HepG2 (cell line): Measurements from ENCODE around the gene TLR5. TPM values are rescaled to one million over a fixed set of nuclear protein-coding genes. Genes with fewer than 3 reads are reported as not detected.

Experiments used
- AKAP8 ChIP-seq: sonication (generic); formaldehyde crosslinking; IDR thresholded peaks from 2 replicates; pipeline ENCODE4 v1.5.1; 2020; ENCODE audit warnings: mild to moderate bottlenecking, missing genetic modification reagents
- CREBL2 ChIP-seq: sonication (generic); formaldehyde crosslinking; IDR thresholded peaks from 2 replicates; pipeline ENCODE4 v1.8.1; 2023; ENCODE audit warnings: missing genetic modification reagents, mild to moderate bottlenecking, borderline replicate concordance
- CTCF ChIP-seq: sonication (generic); formaldehyde crosslinking; IDR thresholded peaks from 2 replicates; pipeline ENCODE4 v1.5.0; 2020; ENCODE audit warnings: mild to moderate bottlenecking, missing genetic modification reagents, moderate library complexity
- DR1 ChIP-seq: sonication (generic); formaldehyde crosslinking; IDR thresholded peaks from 2 replicates; pipeline ENCODE4 v1.8.0; 2021; ENCODE audit warnings: mild to moderate bottlenecking, missing genetic modification reagents, inconsistent platforms
- FOXA1 ChIP-seq, 2 experiments: fragments of 450-650 bp in 1 of 2; sonication (generic) in 1 of 2; formaldehyde crosslinking in 1 of 2; IDR thresholded peaks; 2 replicates each; pipeline versions ENCODE4 v1.4.0 to v1.6.1; 2016 to 2020; ENCODE audit warnings: missing genetic modification reagents in 1 of 2
- GMEB1 ChIP-seq: sonication (generic); formaldehyde crosslinking; IDR thresholded peaks from 2 replicates; pipeline ENCODE4 v1.5.1; 2020; ENCODE audit warnings: missing genetic modification reagents, mild to moderate bottlenecking, borderline replicate concordance
- GRHL1 ChIP-seq: sonication (generic); formaldehyde crosslinking; conservative IDR thresholded peaks from 2 replicates; pipeline ENCODE4 v1.8.0; 2022; ENCODE audit warnings: missing genetic modification reagents
- HMGXB3 ChIP-seq: sonication (generic); formaldehyde crosslinking; IDR thresholded peaks from 2 replicates; pipeline ENCODE4 v1.4.0; 2020; ENCODE audit warnings: missing genetic modification reagents, borderline replicate concordance
- ISX ChIP-seq: sonication (generic); formaldehyde crosslinking; conservative IDR thresholded peaks from 2 replicates; pipeline ENCODE4 v1.5.0; 2020; ENCODE audit warnings: missing genetic modification reagents
- JUNB ChIP-seq: sonication (generic); formaldehyde crosslinking; IDR thresholded peaks from 2 replicates; pipeline ENCODE4 v1.8.0; 2022; ENCODE audit warnings: missing genetic modification reagents, mild to moderate bottlenecking, borderline replicate concordance
- KDM6A ChIP-seq: IDR thresholded peaks from 2 replicates; pipeline ENCODE4 v1.6.1; 2016; ENCODE audit warnings: low read depth
- LCORL ChIP-seq, 2 experiments: fragments of 450-650 bp in 1 of 2; sonication (generic) in 1 of 2; formaldehyde crosslinking in 1 of 2; IDR thresholded peaks; 2 replicates each; pipeline versions ENCODE4 v1.5.0 to v1.6.1; 2017 to 2020; ENCODE audit warnings: antibody characterized with exemption in 1 of 2, missing genetic modification reagents in 1 of 2
- MAFK ChIP-seq, 2 experiments: IDR thresholded peaks in 1 of 2; conservative IDR thresholded peaks in 1 of 2; 2 replicates each; pipeline ENCODE4 v1.6.1; 2011; ENCODE audit warnings: improper control_type of control experiment in 2 of 2, low read length in 2 of 2
- PCBP2 ChIP-seq: fragments of 200-400 bp; formaldehyde crosslinking; optimal IDR thresholded peaks from 2 replicates; pipeline ENCODE3; 2018; ENCODE audit warnings: low read length, low read depth; ENCODE audit not compliant: poor library complexity, severe bottlenecking
- POGZ ChIP-seq: sonication (generic); formaldehyde crosslinking; IDR thresholded peaks from 2 replicates; pipeline ENCODE4 v1.4.0; 2020; ENCODE audit warnings: mild to moderate bottlenecking, missing genetic modification reagents
- RELA ChIP-seq: sonication (generic); formaldehyde crosslinking; IDR thresholded peaks from 2 replicates; pipeline ENCODE4 v1.4.0; 2020; ENCODE audit warnings: missing genetic modification reagents
- ZKSCAN1 ChIP-seq: fragments of 150-350 bp; IDR thresholded peaks from 2 replicates; pipeline ENCODE4 v1.6.1; 2014; ENCODE audit warnings: low read length
- ZNF20 ChIP-seq: sonication (generic); formaldehyde crosslinking; IDR thresholded peaks from 2 replicates; pipeline ENCODE4 v1.4.0; 2020; ENCODE audit warnings: mild to moderate bottlenecking, moderate library complexity, missing genetic modification reagents
- ZNF792 ChIP-seq: IDR thresholded peaks from 2 replicates; pipeline ENCODE4 v1.6.1; 2016
- ZNF878 ChIP-seq: sonication (generic); formaldehyde crosslinking; IDR thresholded peaks from 2 replicates; pipeline ENCODE4 v1.8.1; 2023; ENCODE audit warnings: mild to moderate bottlenecking, missing genetic modification reagents, moderate library complexity
- polyA plus RNA-seq, 8 experiments: library from polyadenylated mRNA; depleted of rRNA in 3 of 8; stranded (reverse) in 7 of 8; unstranded in 1 of 8; fragments of >200 nt; fragmentation: Illumina TruSeq in 4 of 8; extraction: Trizol in 4 of 8; gene quantifications; 2 replicates each; pipeline versions ENCODE4 v1.2.1 to v1.2.3, GENCODE V29; 2011 to 2016; ENCODE audit warnings: low read depth in 4 of 8, missing spikeins in 1 of 8, mixed read lengths in 1 of 8; ENCODE audit not compliant: insufficient read depth in 1 of 8
- total RNA-seq, 5 experiments: library from RNA; depleted of rRNA; stranded (reverse); fragments of >200 nt; fragmentation: Illumina TruSeq; extraction: Trizol; gene quantifications; 2 replicates each; pipeline ENCODE4 v1.2.3, GENCODE V29; 2016; ENCODE audit warnings: low read depth in 1 of 5

Gene TLR5
- total and polyA plus RNA-seq, 2 of the 13 experiments (the other 11 are each of a cell fraction or from before 2014, with no cell fraction given), result not detected

GRCh38 chr1:223129229-223129901, 13.7 kb downstream of the TLR5 start (continued):
- TF ChIP-seq AKAP8 (CRISPR knock-in tag), result no peak
- TF ChIP-seq MAFK (conservative IDR thresholded peaks at IDR 0.05 in 1 of 2, IDR thresholded peaks at IDR 0.05 in 1 of 2; ENCODE audit: low read length in 2 of 2), result no peak
- no peak for TF ChIP-seq KDM6A (CRISPR knock-in tag)
- no peak for TF ChIP-seq DR1 (CRISPR knock-in tag)
- no peak for TF ChIP-seq LCORL (IDR thresholded peaks at IDR 0.05)
- TF ChIP-seq LCORL (CRISPR knock-in tag; IDR thresholded peaks at IDR 0.05), result no peak
- peak; percentile 93 for TF ChIP-seq CTCF (CRISPR knock-in tag)
- no peak for TF ChIP-seq PCBP2
- TF ChIP-seq ZNF20 (CRISPR knock-in tag), result no peak
- TF ChIP-seq JUNB (CRISPR knock-in tag), result no peak
- no peak for TF ChIP-seq ZNF878 (CRISPR knock-in tag)
- TF ChIP-seq GMEB1, result no peak
- no peak for TF ChIP-seq CREBL2 (CRISPR knock-in tag)
- no peak for TF ChIP-seq ZKSCAN1
- no peak for TF ChIP-seq GRHL1 (CRISPR knock-in tag)
- peak; percentile 29; the same call in 1 of the 2 replicates for TF ChIP-seq POGZ (CRISPR knock-in tag)
- TF ChIP-seq ZNF792 (CRISPR knock-in tag), result no peak
- TF ChIP-seq FOXA1 (IDR thresholded peaks at IDR 0.05), result no peak
- TF ChIP-seq FOXA1 (CRISPR knock-in tag; IDR thresholded peaks at IDR 0.05), result no peak
- no peak for TF ChIP-seq ISX (CRISPR knock-in tag)
- no peak for TF ChIP-seq RELA
- no peak for TF ChIP-seq HMGXB3 (CRISPR knock-in tag)
